ENCODE measurements around the gene PRR12.

PRR12 gene

GRCh38 chr19:49651820-49652550 is 61.0 kb downstream of the PRR12 start:
- Histone ChIP-seq H3K36me3 (peaks cover 94% of the 10 kb centered on the region), H3K27ac (no peak overlapping the region), H3K4me3 (ENCODE audit: low read depth in 1 of 2, low read length in 1 of 2) (no peak overlapping the region), H3K27me3 (no peaks in the 10 kb centered on the region), H3K9me3 (no peaks in the 10 kb centered on the region), H3K4me1 (ENCODE audit: control insufficient read depth in 1 of 2, insufficient read depth in 1 of 2, low read depth in 1 of 2, low read length in 1 of 2) (no peaks in the 10 kb centered on the region)
- no peak for TF ChIP-seq CTCF (IDR thresholded peaks at IDR 0.05)

- Histone ChIP-seq H3K4me3 (ENCODE audit: low read depth in 1 of 2, low read length in 1 of 2) (no peak overlapping the region), H3K9me3 (no peaks in the 10 kb centered on the region), H3K27ac (no peak overlapping the region), H3K27me3 (no peaks in the 10 kb centered on the region), H3K4me1 (ENCODE audit: control insufficient read depth in 1 of 2, insufficient read depth in 1 of 2, low read depth in 1 of 2, low read length in 1 of 2) (no peaks in the 10 kb centered on the region), H3K36me3 (peaks cover 94% of the 10 kb centered on the region)
- no peak for TF ChIP-seq CTCF (IDR thresholded peaks at IDR 0.05)
Observed at GRCh38 chr19:49652551-49653465, 61.8 kb downstream of the PRR12 start.

- H3K4me1 ChIP-seq (ENCODE audit: control insufficient read depth in 1 of 2, insufficient read depth in 1 of 2, low read depth in 1 of 2, low read length in 1 of 2): no peaks in the 10 kb centered on the region
- no peaks in the 10 kb centered on the region for H3K9me3 ChIP-seq
- H3K27me3 ChIP-seq: no peaks in the 10 kb centered on the region
- no peak for TF ChIP-seq CTCF (IDR thresholded peaks at IDR 0.05)
- H3K36me3 ChIP-seq: peaks cover 94% of the 10 kb centered on the region
- H3K4me3 ChIP-seq (ENCODE audit: low read depth in 1 of 2, low read length in 1 of 2): no peak overlapping the region
- no peak overlapping the region for H3K27ac ChIP-seq
Observed at GRCh38 chr19:49653466-49653806, 62.5 kb downstream of the PRR12 start.

- Histone ChIP-seq H3K36me3 (peaks cover 96% of the 10 kb centered on the region), H3K27ac (no peak overlapping the region), H3K27me3 (no peaks in the 10 kb centered on the region), H3K4me3 (ENCODE audit: low read depth in 1 of 2, low read length in 1 of 2) (no peak overlapping the region), H3K4me1 (ENCODE audit: control insufficient read depth in 1 of 2, insufficient read depth in 1 of 2, low read depth in 1 of 2, low read length in 1 of 2) (no peaks in the 10 kb centered on the region), H3K9me3 (no peaks in the 10 kb centered on the region)
- no peak for TF ChIP-seq CTCF (IDR thresholded peaks at IDR 0.05)
Observed at GRCh38 chr19:49654581-49654980, 63.6 kb downstream of the PRR12 start.

- Histone ChIP-seq H3K36me3 (peaks cover 96% of the 10 kb centered on the region), H3K27ac (no peak overlapping the region)
Observed at GRCh38 chr19:49655570-49656455, 64.8 kb downstream of the PRR12 start.

More at GRCh38 chr19:49655570-49656455, 64.8 kb downstream of the PRR12 start:
- Histone ChIP-seq H3K9me3 (no peaks in the 10 kb centered on the region), H3K27me3 (no peaks in the 10 kb centered on the region), H3K4me3 (ENCODE audit: low read depth in 1 of 2, low read length in 1 of 2) (no peak overlapping the region), H3K4me1 (ENCODE audit: control insufficient read depth in 1 of 2, insufficient read depth in 1 of 2, low read depth in 1 of 2, low read length in 1 of 2) (no peaks in the 10 kb centered on the region)
- no peak for TF ChIP-seq CTCF (IDR thresholded peaks at IDR 0.05)
